ENCODE results near the gene RANBP17.

The RANBP17 gene

DNA sequence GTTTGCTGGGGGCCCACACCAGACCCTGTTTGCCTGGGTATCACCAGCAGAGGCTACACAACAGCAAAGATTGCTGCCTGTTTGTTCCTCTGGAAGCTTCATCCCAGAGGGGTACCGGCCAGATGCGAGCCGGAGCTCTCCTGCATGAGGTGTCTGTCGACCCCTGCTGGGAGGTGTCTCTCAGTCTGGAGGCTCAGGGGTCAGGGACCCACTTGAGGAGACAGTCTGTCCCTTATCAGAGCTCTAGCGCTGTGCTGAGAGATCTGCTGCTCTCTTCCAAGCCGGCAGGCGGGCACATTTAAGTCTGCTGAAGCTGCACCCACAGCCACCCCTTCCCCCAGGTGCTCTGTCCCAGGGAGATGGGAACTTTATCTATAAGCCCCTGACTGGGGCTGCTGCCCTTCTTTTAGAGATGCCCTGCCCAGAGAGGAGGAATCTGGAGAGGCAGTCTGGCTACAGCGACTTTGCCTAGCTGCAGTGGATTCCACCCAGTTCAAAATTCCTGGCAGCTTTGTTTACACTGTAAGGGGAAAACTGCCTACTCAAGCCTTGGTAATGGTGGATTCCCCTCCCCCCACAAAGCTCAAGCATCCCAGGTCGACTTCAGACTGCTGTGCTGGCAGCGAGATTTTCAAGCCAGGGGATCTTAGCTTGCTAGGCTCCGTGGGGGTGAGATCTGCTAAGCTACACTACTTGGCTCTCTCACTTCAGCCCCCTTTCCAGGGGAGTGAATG, 241.2 kb downstream of the RANBP17 start:
- DNase-seq = no peak

DNA sequence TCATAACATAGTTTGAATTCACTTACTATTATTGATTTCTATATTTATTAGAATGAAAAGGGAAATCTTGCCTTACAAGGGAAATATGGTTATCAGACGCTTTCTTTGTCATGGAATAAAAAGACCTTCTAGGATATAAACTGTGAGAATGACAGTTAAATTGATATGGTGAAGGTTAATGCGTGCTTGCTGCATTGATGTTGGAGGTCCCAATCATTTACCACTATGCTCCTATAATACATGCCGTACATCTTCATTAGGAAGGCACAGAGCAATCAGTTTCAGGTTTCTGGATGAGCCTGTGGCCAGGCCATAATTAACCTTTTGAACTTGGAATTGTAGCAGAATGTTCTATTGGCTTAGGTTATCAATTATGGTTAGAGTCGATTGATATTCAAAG, 245.9 kb downstream of the RANBP17 start:
- no peak for DNase-seq

DNA sequence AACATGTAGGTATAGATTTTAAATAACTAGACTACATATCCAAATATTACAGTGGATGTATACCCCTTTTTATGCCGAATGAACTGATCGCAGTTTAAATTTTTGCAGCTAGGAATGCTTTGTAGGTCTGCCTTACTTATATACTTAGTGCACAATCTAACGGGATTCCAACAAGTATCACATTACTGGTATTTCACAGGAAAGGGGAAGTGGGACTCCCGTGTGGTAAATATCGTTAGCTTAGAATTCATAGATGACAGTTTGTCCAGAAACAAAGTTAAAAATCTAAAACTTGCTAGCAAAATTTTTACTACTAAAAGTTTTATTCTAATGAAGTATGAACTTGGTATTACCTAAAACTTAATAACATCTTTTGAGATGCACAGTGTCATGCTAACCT, 253.7 kb downstream of the RANBP17 start:
- no peak for DNase-seq

DNA sequence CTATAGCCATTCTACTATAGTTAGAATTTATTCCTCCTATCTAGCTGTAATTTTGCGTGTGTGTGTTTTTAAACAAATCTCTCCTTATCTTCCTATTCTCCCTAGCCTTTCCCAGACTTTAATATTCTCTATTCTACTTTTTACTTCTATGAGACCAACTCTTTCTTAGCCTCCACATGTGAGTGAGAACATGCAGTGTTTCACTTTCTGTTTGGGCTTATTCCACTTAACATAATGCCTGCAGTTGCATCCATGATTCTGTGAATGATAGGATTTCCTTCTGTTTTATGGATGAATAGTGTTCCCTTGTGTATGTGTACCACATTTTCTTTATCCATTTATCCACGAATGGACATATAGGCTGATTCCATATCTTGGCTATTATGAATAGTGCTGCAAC, 254.9 kb downstream of the RANBP17 start:
- no peak for DNase-seq

DNA sequence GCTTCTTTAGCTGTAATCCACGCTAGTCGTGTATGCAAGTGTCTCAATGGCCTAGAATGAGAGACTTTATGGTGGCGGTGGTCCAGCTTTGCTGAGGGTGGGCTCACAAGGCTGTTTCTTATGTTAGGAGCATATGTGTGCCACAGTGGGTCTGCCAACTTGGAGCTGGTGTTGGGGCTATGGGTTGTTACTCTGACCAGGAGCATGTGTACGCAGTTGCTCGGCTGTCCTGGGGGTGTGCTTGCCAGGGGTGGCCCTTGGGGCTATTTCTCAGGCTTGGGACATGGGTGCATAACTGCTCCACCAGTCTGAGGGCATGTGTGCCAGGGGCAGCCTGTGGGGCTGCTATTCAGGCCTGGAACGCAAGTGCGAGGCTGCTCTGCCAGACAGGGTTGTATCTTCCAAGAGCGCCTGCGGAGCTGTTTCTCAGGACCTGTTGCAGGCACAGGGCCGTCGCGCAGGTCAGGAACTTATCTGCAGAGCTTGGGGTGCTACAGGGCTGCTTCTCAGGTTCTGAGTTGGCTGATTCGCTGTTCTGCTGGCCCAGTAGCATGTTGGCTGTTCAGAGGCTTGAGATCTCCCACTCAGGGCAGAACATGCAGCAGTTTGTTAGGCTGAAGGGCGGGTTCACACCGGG, 259.3 kb downstream of the RANBP17 start:
- no peak for DNase-seq

DNA sequence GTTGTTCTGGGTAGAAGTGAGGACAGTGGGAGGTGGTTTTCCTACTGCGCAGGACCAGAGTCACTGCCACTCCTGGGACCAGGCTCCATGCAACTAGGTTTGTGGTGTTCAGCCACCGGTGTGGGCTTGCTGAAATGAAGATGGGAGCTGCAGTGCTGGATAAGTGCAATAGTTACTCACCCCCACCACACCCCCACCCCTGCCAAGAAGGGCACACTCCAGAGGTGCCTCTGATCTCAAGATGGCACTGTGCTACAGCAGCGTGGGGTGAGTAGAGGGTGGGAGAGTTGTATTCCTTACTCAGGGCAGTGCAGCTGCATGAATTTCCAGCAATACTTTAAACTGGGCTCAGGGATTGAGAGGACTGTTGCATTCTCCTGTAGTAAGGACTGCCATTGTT, 259.8 kb downstream of the RANBP17 start:
- DNase-seq = no peak

DNA sequence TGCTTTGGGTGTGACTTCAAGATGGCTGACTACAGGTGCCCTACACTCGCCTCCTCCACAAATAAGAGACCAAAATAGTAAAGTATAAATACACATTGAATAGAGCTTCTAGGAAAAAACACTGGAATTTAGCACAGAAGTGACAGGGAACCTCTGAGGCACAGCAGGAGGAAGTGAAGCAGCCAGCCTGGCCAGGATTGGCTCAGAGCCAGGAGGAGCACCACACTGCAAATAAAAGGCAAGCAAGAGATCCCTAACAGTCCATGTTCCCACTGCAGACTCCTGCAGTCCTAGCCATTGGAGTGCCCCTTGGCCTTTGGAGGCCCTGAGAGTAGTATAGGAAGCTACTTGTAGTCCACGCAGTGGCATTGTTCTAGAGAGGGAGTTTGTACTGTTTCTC, 260.6 kb downstream of the RANBP17 start:
- DNase-seq = peak; percentile 51

DNA sequence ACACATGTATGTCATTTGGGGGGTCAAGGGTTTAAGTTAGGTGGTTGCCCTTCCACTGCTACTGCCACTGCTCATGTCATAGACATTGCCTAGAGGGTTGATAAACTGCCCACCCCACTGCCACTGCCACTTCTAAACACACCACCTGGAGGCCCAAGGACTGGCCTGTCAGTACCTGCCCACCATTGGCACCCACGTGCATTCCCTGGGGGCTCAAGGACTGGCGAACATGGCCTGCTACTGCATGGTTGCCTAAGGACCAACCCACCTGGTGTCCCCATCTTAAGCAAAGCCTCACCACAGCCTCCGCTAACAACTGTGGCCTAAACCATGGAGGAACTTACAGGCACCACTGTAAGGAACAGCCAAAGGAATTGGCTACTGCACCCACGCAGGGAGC, 261.6 kb downstream of the RANBP17 start:
- no peak for DNase-seq

DNA sequence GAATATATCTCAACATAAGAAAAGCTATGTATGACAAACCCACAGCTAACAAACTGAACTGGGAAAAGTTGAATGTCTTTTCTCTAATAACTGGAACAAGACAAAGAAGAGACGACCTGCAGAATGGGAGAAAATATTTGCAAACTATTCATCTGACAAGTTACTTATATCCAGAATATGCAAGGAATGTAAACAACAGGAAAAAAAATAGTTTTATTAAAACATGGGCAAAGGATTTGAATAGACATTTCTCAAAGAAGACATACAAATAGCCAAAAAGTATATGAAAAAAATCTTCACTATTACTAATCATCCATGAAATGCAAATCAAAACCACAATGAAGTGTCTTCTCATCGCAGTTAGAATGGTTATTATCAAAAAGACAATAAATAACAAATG, 265.5 kb downstream of the RANBP17 start:
- DNase-seq = no peak

DNA sequence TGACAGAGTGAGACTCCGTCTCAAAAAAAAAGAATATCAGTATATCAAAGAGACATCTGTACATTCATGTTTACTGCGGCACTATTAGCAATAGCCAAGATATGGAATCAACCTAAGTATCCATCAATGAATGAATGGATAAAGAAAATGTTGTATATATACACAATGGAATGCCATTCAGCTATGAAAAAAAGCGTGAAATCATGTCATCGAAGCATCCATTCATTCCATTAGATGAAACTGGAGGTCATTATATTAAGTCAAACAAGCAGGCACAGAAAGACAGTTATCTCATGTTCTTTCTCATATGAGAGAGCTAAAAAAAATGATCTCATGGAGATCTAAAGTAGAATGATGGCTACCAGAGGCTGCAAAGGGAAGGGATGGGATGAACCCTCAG, 266.3 kb downstream of the RANBP17 start:
- no peak for DNase-seq

DNA sequence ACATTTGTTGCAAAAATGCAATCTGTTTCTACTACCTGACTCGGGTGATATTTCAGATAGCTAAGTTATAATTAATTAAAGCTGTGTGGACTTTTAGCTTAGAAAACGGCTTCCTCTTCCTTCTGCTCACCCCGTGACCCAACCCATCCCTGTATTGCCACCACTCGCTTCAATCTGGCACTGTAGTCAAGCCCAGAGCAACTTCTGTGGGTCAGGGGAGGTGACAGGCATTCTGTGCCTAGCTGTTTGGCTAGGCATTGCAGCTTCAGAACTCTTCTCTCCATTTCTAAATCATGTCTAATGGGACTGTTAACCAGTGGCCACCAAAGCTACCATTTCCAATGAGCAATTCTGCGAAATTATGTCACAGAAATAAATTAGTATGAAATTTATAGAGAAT, 267.5 kb downstream of the RANBP17 start:
- no peak for DNase-seq

DNA sequence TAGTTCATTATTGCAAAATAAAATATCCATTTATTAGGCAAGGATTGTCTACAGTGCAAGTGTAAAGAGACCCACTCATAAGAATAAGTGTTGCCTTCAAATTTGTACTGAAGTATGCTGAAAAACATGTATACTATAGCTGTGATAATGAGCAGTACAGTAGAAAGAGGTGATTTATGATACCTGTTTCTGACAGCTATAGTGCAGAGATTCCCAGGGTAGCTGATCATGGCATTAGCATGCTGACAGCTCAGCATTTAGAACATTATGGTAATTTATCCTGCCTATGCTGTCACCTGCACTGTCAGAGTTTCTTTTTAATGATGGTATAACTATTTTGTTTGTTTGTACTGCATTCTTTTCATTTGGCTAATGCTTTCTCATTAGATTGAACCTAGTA, 269.7 kb downstream of the RANBP17 start:
- DNase-seq = no peak

DNA sequence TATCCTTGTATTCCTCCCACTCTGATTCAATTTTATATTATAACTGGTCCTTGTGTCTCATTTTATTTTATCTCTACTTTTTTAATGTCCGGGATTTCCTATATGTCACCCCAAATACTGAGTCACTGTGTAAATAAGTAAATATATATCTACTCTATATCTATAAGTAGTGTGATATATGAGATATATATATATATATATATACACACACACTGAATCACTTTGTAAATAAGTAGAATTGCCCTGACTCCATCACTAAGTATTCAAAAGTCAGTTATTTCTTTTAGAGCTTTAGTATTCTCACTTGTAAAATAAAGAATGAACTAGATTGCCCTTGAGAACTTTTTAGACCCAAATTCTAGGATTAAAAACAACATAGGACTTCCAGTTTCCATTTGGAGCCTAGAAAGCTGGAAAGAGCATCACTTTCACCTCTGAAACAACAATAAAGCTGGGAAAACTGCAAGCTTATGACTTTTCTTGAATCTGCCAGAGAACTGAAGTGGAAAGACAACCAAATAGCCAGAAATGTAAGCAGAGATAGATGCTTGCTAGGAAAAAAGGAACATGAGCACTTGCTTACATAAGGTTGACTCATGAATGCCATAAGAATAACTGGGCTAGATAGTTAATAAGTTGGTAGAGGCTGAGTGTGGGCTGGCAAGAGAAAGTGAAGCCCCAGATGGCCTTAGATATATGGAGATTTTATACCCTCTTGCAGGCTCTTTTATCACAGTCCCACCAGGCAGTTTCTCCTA, 276.1 kb downstream of the RANBP17 start:
- no peak for DNase-seq

DNA sequence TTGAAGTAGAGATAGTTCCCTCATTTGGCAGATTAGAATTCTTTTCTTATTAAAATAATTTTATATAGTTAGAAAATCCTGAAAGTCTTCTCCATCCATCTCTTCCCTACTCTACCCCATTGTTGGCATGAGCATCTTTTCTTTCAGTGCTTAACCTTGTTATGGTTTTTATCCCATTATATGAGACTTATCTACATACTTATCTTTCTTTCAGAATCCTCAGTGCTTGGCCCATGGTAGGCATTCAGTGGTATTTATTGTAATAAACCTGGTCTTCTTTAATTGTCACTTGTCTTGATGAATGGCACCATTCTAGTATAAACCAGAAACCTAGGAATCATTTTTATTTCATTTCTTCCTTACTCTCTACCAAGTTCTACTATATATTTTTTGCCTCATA, 277.4 kb downstream of the RANBP17 start:
- no peak for DNase-seq

DNA sequence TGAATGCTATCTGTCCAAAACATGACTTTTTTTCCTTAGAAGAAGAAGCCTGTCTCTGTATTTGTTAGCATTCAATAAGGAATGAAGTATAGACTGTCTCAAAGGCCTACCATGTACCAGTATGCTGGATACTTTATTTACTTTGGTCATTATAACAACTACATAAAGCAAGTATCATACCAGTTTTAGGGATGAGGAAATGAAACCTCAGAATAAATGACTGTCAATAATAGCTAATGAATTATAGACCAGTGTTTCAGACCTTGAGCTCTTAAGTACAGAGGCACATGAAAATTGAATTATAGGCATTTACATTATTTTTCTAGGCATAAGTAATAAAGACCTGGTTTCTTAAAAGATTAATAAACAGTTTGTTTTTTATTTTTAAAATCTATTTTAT, 280.8 kb downstream of the RANBP17 start:
- no peak for DNase-seq

DNA sequence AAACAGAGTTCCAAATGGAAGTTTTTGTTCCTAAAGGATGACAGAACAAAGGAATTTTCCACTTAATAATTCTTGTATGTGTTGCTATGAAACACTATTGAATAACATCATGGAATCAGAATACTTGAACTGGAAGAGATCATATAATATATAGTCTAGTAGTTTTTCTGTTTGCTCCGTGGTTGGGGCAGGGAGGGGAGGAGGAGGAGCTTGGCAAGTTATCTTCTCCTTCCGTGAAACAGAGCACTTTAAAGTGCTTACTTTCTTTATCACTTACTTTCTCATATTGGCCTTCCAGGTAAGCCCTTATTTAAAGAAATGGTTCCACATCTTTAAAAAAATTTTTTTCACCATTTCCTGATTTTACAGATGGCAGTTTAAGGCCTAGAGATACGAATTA, 281.4 kb downstream of the RANBP17 start:
- no peak for DNase-seq

DNA sequence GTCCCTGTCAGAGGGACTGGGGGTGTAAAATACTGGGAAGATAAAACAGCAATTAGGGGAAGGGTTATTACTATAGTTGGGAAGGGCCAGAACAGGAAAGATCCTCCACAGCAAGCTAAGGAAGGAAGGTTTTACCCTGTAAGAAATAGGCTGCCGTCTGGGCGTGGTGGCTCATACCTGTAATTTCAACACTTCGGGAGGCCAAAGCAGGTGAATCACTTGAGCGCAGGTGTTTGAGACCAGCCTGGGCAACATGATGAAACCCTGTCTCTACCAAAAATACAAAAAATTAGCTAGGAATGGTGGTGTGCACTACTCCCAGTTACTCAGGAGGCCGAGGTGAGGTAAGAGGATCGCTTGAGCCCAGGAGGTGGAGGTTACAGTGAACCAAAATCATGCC, 282.1 kb downstream of the RANBP17 start:
- DNase-seq = no peak

DNA sequence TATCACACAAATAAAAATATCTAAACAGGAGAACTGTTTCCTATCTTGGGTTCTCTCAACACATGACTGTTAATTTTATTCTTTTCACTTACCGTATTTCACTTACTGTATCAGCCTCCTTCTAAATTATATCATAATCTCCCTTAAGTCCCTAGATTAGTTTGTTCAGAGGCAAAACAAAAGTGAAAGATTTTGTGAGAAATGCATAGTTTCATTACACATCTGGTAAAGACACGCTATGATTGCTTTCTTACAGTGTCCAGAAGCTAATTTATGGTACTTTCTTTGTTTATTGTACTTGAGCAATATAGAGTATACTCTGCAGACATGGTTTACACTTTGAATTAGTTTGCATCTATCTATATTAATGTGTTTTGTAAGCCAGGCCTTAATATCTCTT, 287.5 kb downstream of the RANBP17 start:
- no peak for DNase-seq

DNA sequence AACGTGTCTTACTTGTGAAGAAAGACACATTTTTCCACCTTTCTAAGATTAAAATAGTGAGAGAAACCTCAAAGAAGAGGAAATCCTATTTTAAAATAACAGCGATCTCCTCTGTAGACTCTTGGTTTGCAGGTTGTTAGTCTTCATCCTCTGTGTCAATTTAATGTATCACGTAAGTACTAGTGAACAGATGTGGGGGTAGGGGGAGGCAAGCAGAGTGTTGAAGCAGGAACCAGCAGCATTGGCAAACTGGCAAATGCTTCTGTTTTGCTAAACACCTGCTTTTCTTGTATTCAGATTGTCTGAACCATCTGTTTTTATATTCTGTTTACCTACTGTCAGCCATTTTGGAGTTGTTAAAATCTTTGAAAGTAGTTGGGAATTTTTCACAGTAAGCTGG, 288.0 kb downstream of the RANBP17 start:
- no peak for DNase-seq

DNA sequence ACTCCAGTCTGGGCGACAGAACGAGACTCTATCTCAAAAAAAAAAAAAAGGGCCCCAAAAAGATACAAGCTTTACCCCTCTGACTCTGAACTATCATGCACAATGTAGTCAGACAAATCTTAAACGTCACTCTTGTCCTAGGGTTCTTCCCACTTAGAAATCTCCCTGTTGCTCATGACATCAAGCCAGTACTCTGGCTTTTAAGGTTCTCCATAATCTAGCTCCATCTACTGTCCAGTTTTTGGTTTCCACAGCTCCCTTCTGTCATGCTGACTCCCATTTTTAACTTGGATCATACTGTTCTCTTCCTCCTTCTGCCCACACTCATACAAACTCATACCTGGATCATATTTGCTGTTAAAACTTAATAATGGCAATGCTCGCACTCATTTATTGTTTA, 290.6 kb downstream of the RANBP17 start:
- no peak for DNase-seq

DNA sequence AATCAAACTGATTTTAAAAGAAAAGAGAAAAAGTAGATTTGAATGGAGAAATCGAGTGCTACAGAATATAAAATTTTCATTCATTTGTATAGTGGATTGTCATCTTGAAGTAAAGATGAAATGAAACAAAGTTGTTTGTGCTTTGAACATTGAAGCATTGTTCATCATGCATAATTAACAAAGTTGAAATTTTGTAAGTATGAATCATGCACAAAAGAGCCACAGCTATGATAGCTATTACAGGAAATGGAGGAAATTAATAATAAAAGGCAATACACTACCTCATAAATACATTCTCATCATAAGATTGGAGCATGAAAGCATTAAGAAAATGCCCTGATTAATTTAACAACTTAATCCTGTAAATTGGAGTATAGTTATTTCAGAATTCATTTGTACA, 293.8 kb downstream of the RANBP17 start:
- DNase-seq = no peak

DNA sequence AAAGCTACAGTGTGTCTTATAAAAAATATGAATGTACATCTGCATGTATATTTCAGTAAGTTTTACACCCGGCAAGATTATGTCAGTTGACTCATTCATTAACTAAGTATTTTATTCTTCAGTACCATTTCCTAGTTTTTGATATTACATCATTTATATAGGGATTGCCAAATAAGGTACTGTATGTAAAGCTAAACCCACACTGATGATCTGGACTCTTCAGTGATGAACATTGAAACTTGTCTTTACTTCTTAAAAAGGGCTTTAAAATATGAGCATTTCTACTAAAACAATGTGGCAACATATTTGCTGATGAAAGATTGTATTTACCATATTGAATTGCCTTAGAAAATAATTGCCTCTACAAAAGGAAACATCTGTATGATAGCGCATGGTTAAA, 295.5 kb downstream of the RANBP17 start:
- DNase-seq = no peak

DNA sequence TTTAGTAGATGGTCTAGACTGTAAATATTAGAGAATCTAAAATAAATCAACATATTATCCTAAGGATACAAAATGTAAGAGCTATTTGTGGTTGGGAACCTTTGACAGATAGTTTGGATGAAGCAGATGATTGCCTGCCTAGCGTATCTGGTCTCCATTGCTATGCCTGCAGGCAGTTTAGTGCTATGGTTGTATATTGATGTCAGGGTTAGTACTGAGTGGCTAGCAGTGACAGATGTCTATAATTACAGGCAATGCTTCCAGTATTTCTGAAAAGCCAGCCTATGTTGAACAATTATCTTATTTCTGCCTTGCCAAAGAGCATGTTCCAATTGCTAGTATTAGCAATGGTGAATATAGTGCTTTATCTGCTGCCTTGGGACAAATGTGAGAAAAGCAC, 296.0 kb downstream of the RANBP17 start:
- no peak for DNase-seq

DNA sequence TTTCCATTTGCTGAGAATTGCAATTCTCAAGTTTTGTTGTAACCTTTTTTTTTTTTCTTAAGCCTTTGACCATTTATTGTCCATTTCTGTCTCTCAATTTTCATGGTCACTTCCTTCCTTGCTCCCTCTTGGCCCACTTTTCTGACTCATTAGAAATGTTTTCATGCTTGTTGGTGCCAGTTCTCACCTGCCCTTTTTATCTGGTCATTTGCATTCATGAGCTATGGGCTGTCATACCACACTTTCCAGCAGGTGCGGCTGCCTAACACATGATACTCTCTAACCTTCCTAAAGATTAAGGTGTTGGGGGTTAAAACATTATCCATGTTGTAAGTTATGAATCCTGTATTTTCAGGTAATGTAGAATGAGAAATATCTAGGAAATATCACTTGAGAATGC, 296.8 kb downstream of the RANBP17 start:
- DNase-seq = no peak
